GM19240 (cell line): ENCODE results near the gene MB21D2.
"Not testable (repeated sequence)": the region's sequence is repeated elsewhere in the genome, so short reads cannot be mapped to it uniquely, and the experiment has no call there.

Experiments
- DNase-seq: peaks from one replicate; pipeline ENCODE4 v3.0.0; 2011; ENCODE audit warnings: low spot score; ENCODE audit not compliant: insufficient read length

MB21D2 gene

GRCh38 chr3:192812743-192813383 is 104.8 kb downstream of the MB21D2 start:
- DNase-seq, result no peak

GRCh38 chr3:192805711-192806110 is 111.9 kb downstream of the MB21D2 start:
- no peak for DNase-seq

- DNase-seq, result no peak
Measured at GRCh38 chr3:192804502-192804901, 113.2 kb downstream of the MB21D2 start.

DNA sequence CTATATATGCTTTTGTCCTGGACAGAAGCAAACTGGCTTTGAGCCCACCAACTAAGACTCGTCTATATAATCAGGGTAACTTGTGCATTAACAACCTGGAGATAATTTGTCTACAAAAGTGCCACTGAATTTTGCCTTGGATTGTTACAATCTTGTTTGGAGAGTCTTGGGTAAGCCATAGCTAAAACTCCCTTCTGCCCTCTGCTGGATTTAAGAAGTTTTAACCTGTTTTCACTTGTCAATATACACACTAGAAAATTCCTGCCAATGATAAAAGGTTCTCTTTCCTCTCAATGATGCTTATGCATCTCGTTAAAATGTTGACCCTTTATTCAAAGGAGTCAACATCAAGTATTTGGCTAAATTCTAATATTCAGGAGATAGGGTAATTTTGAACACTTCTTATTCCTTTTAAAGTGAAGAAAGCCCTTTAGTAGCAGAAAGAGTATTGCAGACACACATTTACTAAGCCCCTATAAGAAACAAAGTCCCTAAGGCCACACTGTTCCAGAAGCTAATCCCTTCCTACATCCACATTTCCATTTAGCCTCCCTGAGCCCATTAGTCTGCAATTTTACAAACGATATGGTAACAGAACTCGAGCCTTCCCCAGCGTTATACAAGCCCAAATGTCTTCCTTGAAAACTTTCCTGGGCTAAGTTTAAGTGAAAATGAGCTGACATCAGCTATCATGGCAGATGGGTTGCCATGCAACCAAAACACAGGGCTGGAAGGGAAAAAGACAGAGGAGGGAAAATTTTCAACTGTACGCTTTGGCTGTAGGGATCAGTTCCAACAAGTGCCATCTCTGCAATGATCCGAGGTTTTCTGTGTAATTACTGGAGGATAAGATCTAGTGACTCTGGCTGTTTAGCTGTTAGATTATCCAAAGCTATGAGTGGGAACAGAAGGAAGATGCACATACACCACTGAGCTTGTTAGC is 114.4 kb downstream of the MB21D2 start:
- peak; percentile 36 for DNase-seq

DNA sequence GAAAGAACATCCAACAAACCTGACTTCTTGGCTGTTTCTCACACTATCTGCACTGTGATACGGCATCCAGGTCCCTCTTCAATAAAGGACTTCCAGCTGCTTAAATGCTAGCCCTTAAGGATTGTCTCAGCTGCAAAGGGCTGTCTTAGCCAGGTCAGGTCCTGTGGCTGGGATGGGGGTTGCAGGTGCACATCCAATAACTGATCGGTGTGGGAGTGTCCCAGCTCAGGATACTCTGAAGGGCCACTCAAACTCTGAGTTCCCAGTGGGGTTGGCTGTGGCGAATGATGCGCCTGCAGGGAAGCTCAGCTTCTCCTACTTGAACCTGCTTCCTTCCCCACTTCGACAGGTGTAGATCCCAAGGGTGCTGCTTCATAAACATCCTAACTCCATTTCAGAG is 115.7 kb downstream of the MB21D2 start:
- no peak for DNase-seq

DNA sequence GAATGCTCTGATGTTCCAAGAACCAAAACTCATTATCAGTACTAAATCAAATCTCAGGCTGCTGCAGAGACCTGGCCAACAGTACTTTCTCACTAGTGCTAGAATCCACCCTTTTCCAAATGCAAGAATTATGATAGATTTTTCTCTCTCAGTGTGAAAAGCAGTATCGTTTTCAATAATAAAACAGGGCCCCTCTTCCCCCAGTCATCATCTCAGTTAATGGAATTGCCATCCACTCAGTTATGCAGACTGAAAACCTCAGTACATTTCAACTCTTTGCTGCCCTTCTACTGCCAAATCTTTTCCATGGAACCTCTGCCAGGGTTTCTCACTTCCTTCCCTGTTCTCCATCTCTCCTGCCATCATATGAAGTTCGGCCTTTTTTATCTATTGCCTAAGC is 117.9 kb downstream of the MB21D2 start:
- DNase-seq, result no peak

DNA sequence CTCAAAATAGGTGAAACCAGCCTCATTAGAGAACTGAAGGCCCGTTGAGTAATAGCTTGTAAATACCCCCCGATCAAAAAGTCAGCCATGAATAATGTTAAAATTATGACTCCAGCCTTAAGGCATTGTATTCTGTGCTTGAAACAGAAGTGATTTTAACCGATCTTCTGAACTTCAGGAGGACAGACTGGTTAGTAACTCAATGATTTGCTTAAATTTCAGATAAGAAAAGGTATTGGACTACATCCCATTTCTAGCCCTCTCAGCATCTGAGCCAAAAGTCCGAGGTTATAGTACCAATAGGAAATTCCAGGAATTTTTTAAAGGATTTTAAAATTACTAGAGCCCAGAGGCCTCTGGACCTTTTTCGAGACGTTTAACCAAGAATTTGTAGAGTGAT is 122.6 kb downstream of the MB21D2 start:
- no peak for DNase-seq

DNA sequence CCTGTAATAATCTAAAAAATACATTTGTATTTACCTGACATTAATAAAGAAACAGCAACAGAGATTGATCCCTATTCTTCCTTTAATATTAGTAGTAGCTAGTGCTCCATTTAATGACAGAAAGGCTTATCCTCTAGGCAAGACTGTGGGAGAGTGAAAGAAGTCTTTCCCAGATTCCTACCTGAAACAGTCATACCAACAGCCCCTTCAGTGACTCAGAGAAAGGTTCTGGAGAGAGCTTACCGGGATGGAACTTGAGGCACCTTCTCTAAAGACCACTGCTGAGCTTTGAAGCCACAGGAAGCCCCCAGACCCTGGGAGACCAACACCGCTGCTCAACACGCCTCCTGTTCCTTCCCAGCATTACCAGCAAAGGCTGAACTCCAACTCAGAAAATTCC is 123.4 kb downstream of the MB21D2 start:
- no peak for DNase-seq

DNA sequence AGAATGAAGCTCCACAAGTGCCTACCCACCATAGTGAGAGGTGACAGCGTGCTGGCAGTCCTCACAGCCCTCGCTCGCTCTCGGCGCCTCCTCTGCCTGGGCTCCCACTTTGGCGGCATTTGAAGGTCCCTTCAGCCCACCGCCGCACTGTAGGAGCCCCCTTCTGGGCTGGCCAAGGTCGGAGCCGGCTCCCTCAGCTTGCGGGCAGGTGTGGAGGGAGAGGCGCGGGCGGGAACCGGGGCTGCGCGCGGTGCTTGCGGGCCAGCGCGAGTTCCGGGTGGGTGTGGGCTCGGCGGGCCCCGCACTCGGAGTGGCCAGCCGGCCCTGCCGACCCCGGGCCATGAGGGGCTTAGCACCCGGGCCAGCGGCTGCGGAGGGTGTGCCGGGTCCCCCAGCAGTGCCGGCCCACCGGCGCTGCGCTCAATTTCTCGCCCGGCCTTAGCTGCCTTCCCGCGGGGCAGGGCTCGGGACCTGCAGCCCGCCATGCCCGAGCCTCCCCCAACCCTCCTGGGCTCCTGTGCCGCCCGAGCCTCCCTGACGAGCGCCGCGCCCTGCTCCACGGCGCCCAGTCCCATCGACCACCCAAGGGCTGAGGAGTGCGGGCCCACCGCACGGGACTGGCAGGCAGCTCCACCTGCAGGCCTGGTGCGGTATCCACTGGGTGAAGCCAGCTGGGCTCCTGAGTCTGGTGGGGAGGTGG is 128.7 kb downstream of the MB21D2 start:
- DNase-seq, result not testable (repeated sequence)

DNA sequence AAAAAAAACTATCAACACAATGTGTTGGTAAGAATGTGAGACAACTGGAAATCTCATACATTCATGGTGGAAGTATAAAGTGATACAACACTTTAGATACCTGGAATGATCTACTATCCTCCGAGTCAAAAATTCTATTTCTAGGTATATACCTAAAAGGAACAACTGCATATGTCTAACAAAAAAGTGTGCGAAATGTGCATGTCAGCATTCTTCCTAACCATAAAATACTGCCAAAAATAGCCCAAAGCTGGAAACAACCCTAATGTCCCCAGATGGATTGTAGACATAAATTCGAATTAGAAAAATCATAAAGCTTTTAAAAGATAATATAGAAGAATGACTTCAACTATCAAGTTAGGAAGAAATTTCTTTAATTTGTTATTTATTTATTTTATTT is 139.1 kb downstream of the MB21D2 start:
- DNase-seq, result no peak

DNA sequence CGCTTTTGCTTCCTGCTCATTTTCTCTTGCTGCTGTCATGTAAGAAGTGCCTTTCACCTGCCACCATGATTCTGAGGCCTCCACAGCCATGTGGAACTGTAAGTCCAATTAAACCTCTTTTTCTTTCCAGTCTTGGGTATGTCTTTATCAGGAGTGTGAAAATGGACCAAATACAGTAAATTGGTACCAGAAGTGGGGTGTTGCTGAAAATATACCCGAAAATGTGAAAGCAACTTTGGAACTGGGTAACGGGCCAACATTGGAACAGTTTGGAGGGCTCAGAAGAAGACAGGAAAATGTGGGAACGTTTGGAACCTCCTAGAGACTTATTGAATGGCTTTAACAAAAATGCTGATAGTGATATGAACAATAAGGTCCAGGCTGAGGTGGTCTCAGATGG is 143.3 kb downstream of the MB21D2 start:
- not testable (repeated sequence) for DNase-seq

GRCh38 chr3:192772240-192772894 is 145.3 kb downstream of the MB21D2 start:
- no peak for DNase-seq

DNA sequence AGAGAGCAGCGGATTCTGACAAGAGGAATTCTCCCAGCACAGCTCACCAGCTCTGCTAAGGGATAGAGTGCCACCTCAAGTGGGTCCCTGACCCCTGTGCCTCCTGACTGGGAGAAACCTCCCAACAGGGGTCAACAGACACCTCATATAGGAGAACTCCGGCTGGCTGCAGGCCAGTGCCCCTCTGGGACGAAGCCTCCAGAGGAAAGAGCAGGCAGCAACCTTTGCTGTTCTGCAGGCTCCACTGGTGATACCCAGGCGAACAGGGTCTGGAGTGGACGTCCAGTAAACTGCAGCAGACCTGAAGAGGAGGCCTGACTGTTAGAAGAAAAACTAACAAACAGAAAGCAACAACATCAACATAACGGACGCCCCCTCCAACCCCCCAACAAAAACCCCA is 159.0 kb downstream of the MB21D2 start:
- no peak for DNase-seq

GRCh38 chr3:192751148-192751547 is 166.5 kb downstream of the MB21D2 start:
- DNase-seq, result no peak

- DNase-seq, result no peak
Measured at GRCh38 chr3:192750201-192750600, 167.5 kb downstream of the MB21D2 start.

DNA sequence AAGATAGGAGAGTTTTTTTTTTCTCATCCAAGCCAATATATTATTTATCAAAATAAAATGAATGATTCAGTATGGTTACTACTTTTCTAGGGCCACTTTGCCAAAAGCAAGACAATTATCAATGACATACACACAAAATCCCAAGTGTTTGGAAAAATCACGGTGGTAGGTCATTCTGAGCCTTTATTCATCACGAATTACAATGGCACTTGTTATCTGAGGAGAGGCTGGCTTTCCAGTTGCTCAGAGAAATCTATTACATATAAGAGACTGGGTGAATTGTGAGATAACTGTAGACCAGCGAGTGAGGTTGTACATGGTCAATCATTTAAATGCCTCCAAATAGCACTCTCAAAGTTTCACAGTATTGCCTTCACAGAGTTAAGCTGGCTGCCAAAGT is 169.9 kb downstream of the MB21D2 start:
- DNase-seq, result no peak

- DNase-seq, result no peak
Measured at GRCh38 chr3:192747145-192747544, 170.5 kb downstream of the MB21D2 start.
